Activated B cell treated with CpG ODN at 0.5 μM for 24 hours (primary cell): Measurements from ENCODE around the gene TENT4A. TPM values are rescaled to one million over a fixed set of nuclear protein-coding genes. Genes with fewer than 3 reads are reported as not detected.

Experiments
- ATAC-seq: fragments of 200-7000 bp; cut with Tn5 transposase; one replicate; pipeline ENCODE4 v1.10.0; 2021; ENCODE audit warnings: low read depth, mild to moderate bottlenecking, moderate library complexity
- CTCF ChIA-PET: fragments of 350-600 bp; sonication (Branson Sonifier 250); formaldehyde crosslinking; loops from one replicate; lab custom pipeline; 2021; ENCODE audit warnings: antibody characterized with exemption; lab: Charles Lee
- POLR2A ChIA-PET: fragments of 350-600 bp; sonication (Branson Sonifier 250); formaldehyde crosslinking; loops from one replicate; lab custom pipeline; 2021; ENCODE audit warnings: antibody characterized with exemption; lab: Charles Lee
- DNase-seq: peaks from one replicate; pipeline ENCODE4 v3.0.0; 2022
- H3K27ac Mint-ChIP-seq: one replicate; pipeline ENCODE4 v1.8.0; 2020; ENCODE audit warnings: mixed read lengths
- H3K27me3 Mint-ChIP-seq: one replicate; pipeline ENCODE4 v1.8.0; 2021; ENCODE audit warnings: mixed read lengths
- H3K36me3 Mint-ChIP-seq: one replicate; pipeline ENCODE4 v1.8.0; 2021; ENCODE audit warnings: low read depth, mixed read lengths
- H3K4me1 Mint-ChIP-seq: one replicate; pipeline ENCODE4 v1.8.0; 2021; ENCODE audit warnings: mixed read lengths
- H3K4me3 Mint-ChIP-seq: one replicate; pipeline ENCODE4 v1.8.0; 2020; ENCODE audit warnings: mild to moderate bottlenecking, mixed read lengths
- H3K9me3 Mint-ChIP-seq: one replicate; pipeline ENCODE4 v1.8.0; 2020; ENCODE audit warnings: mixed read lengths
- CTCF ChIP-seq: fragments of 200-600 bp; IDR thresholded peaks from one replicate; pipeline ENCODE4 v1.8.0; 2022; ENCODE audit warnings: antibody characterized with exemption, mild to moderate bottlenecking
- intact Hi-C: fragments of 100-400 bp; cut with micrococcal nuclease; formaldehyde crosslinking; loops from one replicate; pipeline ENCODE4 v1.15.1; 2024
- total RNA-seq: library from RNA; stranded (reverse); gene quantifications from 2 replicates; pipeline ENCODE4 v1.2.3, GENCODE V29; 2022

Gene TENT4A
- total RNA-seq, 1 donor from 2014 or later, result 51.2 TPM

DNA sequence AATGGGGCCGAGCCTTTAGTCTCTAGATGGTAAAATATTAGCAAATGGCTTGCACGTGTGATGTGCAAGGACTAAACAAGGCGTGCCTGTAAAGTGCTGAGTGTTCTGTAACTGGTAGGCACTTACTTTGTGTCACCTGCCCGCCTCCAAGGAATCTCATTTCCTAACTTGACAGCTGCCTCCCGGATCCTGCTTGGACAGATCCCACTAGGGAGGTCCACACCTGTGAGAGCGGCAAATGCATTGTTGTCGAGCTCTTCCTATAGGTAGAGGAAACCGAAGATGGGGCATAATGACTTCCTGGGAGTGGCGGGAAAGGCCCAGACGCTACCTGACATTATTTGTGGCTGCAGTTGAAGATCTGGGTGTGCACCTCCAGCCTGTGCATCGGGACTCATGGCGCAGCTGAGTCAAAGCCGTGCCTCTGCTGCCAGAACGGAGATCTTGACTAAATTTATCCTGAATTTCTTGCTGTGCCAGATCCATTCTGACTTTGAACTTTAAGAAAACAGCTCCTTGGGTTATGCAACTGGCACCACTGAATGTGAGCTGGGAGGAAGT lies 79.8 kb downstream of the TENT4A start:
- intact Hi-C loops, result no loop called here
- POLR2A ChIA-PET, result no interaction called here
- DNase-seq (no peak), ATAC-seq (no peak)
- H3K9me3 Mint-ChIP-seq, result no peaks in the 10 kb centered on the region
- CTCF ChIA-PET, result no interaction called here
- H3K36me3 Mint-ChIP-seq, result no peaks in the 10 kb centered on the region
- TF ChIP-seq CTCF, result no peak
- H3K4me1 Mint-ChIP-seq, result no peaks in the 10 kb centered on the region
- H3K27ac Mint-ChIP-seq, result no peak overlapping the region
- H3K27me3 Mint-ChIP-seq, result peaks cover 22% of the 10 kb centered on the region
- H3K4me3 Mint-ChIP-seq, result no peak overlapping the region

- CTCF ChIA-PET, result no interaction called here
- Mint-ChIP-seq H3K36me3 (no peaks in the 10 kb centered on the region), H3K27me3 (peaks cover 3% of the 10 kb centered on the region), H3K4me1 (no peaks in the 10 kb centered on the region), H3K4me3 (no peak overlapping the region), H3K9me3 (peaks cover 2% of the 10 kb centered on the region), H3K27ac (no peak overlapping the region)
- TF ChIP-seq CTCF, result no peak
- intact Hi-C loops, result no loop called here
- DNase-seq, result no peak
- POLR2A ChIA-PET, result no interaction called here
- ATAC-seq, result no peak
These were observed 88.0 kb downstream of the TENT4A start for GRCh38 chr5:6801236-6801635.

DNA sequence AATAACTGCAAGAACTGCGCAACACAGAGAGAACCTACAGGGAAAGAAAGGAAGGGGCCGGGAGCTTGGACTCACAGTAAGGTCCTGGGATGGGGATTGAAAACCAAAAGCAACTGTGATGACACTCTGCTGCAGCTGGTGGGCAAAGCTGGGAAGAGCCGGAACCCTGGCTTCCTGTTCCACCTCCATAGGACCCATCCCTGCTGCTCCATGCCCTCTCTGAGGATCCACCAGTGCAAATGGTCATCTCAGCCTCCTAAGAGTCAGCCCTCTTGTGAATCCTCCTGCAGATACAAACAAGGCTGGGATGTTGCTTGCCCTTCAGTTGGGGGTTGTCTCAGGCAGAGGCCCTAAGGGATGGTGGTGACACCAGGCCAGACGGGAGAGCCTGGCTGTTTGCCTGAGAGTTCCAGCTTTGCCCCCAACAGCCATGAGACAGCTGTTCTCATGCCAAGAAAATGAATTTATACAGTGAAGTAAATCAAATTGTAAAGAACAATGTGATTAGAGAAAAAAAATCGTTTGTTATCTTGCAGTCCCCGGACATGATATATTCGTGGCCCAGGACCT lies 90.8 kb downstream of the TENT4A start:
- Mint-ChIP-seq H3K9me3 (peaks cover 9% of the 10 kb centered on the region), H3K36me3 (no peaks in the 10 kb centered on the region), H3K4me3 (no peak overlapping the region), H3K27ac (no peak overlapping the region), H3K27me3 (no peaks in the 10 kb centered on the region), H3K4me1 (no peaks in the 10 kb centered on the region)
- no peak for TF ChIP-seq CTCF
- DNase-seq (no peak), ATAC-seq (no peak)
- intact Hi-C loops, result no loop called here
- ChIA-PET POLR2A (no interaction called here), CTCF (no interaction called here)

- intact Hi-C loops, result no loop called here
- Mint-ChIP-seq H3K9me3 (peaks cover 9% of the 10 kb centered on the region), H3K36me3 (no peaks in the 10 kb centered on the region), H3K27me3 (no peaks in the 10 kb centered on the region), H3K4me3 (no peak overlapping the region), H3K4me1 (no peaks in the 10 kb centered on the region), H3K27ac (no peak overlapping the region)
- TF ChIP-seq CTCF, result no peak
- ChIA-PET POLR2A (no interaction called here), CTCF (no interaction called here)
- ATAC-seq (no peak), DNase-seq (no peak)
These were observed 91.7 kb downstream of the TENT4A start for GRCh38 chr5:6804766-6805501.

DNA sequence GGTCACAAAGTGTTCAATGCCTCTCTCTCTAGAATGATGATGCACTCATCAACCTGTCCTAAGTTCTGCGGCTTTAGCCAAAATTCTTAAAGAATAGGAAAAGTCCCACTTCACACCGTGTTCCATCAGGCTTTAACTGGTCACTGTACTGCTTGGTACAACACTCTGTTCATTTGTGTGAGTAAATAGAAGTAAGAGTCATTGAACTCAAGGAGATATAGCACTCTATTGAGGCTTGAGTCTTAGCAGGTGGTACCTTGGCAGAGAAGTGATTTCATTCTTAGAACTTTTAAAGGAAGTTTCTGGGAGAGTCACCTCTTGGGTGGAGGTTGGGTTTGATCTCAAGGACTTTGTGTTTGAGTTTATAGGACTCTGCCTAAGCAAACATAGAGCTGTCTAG lies 92.6 kb downstream of the TENT4A start:
- ChIA-PET CTCF (no interaction called here), POLR2A (no interaction called here)
- Mint-ChIP-seq H3K36me3 (no peaks in the 10 kb centered on the region), H3K4me3 (no peak overlapping the region), H3K4me1 (no peaks in the 10 kb centered on the region), H3K27me3 (no peaks in the 10 kb centered on the region), H3K27ac (no peak overlapping the region), H3K9me3 (peaks cover 9% of the 10 kb centered on the region)
- no peak for DNase-seq
- no peak for ATAC-seq
- intact Hi-C loops, result no loop called here
- TF ChIP-seq CTCF, result no peak

Other genes starting within 250 kb of the TENT4A start
- 86.4 and 93.3 TPM in 2 replicates for gene NSUN2, start 80.4 kb upstream of the TENT4A start, total RNA-seq
- 11.5 and 14.8 TPM in 2 replicates for gene SRD5A1, start 80.0 kb upstream of the TENT4A start, total RNA-seq